ENCODE data around the gene GK2. TPM values are rescaled to one million over a fixed set of nuclear protein-coding genes. Genes with fewer than 3 reads are reported as not detected.

GK2 gene
- total RNA-seq, 1 experiment from 2014 or later: not detected

GRCh38 chr4:79429113-79429903, 21.3 kb upstream of the GK2 start:
- H3K4me2 ChIP-seq (ENCODE audit: low read depth, low read length, poor library complexity, severe bottlenecking): no peak overlapping the region
- no peaks in the 10 kb centered on the region for H3K4me1 ChIP-seq (ENCODE audit: low read length)
- no peak overlapping the region for H3K4me3 ChIP-seq (ENCODE audit: low read length)
- no peaks in the 10 kb centered on the region for H3K9me2 ChIP-seq (replicated peaks; ENCODE audit: insufficient read depth, low read length)
- H4K20me1 ChIP-seq (ENCODE audit: insufficient read depth, low read depth, low read length): no peaks in the 10 kb centered on the region
- H3K36me3 ChIP-seq (ENCODE audit: insufficient read depth, low read length): no peaks in the 10 kb centered on the region
- no peaks in the 10 kb centered on the region for H3K79me2 ChIP-seq (ENCODE audit: low read length)
- no peaks in the 10 kb centered on the region for H3K27me3 ChIP-seq (ENCODE audit: low read length)
- no peak overlapping the region for H3K9ac ChIP-seq (ENCODE audit: low read length)
- no peaks in the 10 kb centered on the region for H3K9me3 ChIP-seq (ENCODE audit: low read length)
- no peak overlapping the region for H3K27ac ChIP-seq (ENCODE audit: low read length)
- no peak for DNase-seq
- H2AFZ ChIP-seq (ENCODE audit: low read length): no peak overlapping the region

GRCh38 chr4:79426989-79427388, 19.0 kb upstream of the GK2 start:
- no peak overlapping the region for H3K9ac ChIP-seq (ENCODE audit: low read length)
- no peaks in the 10 kb centered on the region for H4K20me1 ChIP-seq (ENCODE audit: insufficient read depth, low read depth, low read length)
- no peaks in the 10 kb centered on the region for H3K9me3 ChIP-seq (ENCODE audit: low read length)
- no peaks in the 10 kb centered on the region for H3K36me3 ChIP-seq (ENCODE audit: insufficient read depth, low read length)
- no peak overlapping the region for H3K27ac ChIP-seq (ENCODE audit: low read length)
- no peak for DNase-seq
- no peak overlapping the region for H3K4me3 ChIP-seq (ENCODE audit: low read length)
- no peaks in the 10 kb centered on the region for H3K27me3 ChIP-seq (ENCODE audit: low read length)
- no peak overlapping the region for H3K4me2 ChIP-seq (ENCODE audit: low read depth, low read length, poor library complexity, severe bottlenecking)
- H3K4me1 ChIP-seq (ENCODE audit: low read length): no peaks in the 10 kb centered on the region
- no peak overlapping the region for H2AFZ ChIP-seq (ENCODE audit: low read length)
- H3K79me2 ChIP-seq (ENCODE audit: low read length): no peaks in the 10 kb centered on the region
- H3K9me2 ChIP-seq (replicated peaks; ENCODE audit: insufficient read depth, low read length): no peaks in the 10 kb centered on the region

- Histone ChIP-seq H3K27ac (ENCODE audit: low read length) (no peak overlapping the region), H3K79me2 (ENCODE audit: low read length) (no peaks in the 10 kb centered on the region), H3K9ac (ENCODE audit: low read length) (no peak overlapping the region), H3K9me2 (replicated peaks; ENCODE audit: insufficient read depth, low read length) (no peaks in the 10 kb centered on the region), H3K9me3 (ENCODE audit: low read length) (no peaks in the 10 kb centered on the region), H3K4me3 (ENCODE audit: low read length) (no peak overlapping the region), H4K20me1 (ENCODE audit: insufficient read depth, low read depth, low read length) (no peaks in the 10 kb centered on the region), H3K36me3 (ENCODE audit: insufficient read depth, low read length) (no peaks in the 10 kb centered on the region), H3K4me1 (ENCODE audit: low read length) (no peaks in the 10 kb centered on the region), H3K27me3 (ENCODE audit: low read length) (no peaks in the 10 kb centered on the region), H2AFZ (ENCODE audit: low read length) (no peak overlapping the region), H3K4me2 (ENCODE audit: low read depth, low read length, poor library complexity, severe bottlenecking) (no peak overlapping the region)
- DNase-seq: no peak
These were observed 17.6 kb upstream of the GK2 start for GRCh38 chr4:79425586-79425985.

GRCh38 chr4:79421483-79421882, 13.5 kb upstream of the GK2 start:
- H3K27me3 ChIP-seq (ENCODE audit: low read length): no peaks in the 10 kb centered on the region
- H3K79me2 ChIP-seq (ENCODE audit: low read length): no peaks in the 10 kb centered on the region
- no peak overlapping the region for H3K27ac ChIP-seq (ENCODE audit: low read length)
- H3K9me3 ChIP-seq (ENCODE audit: low read length): no peaks in the 10 kb centered on the region
- no peaks in the 10 kb centered on the region for H3K36me3 ChIP-seq (ENCODE audit: insufficient read depth, low read length)
- DNase-seq: no peak
- no peaks in the 10 kb centered on the region for H4K20me1 ChIP-seq (ENCODE audit: insufficient read depth, low read depth, low read length)
- H3K4me2 ChIP-seq (ENCODE audit: low read depth, low read length, poor library complexity, severe bottlenecking): no peak overlapping the region
- no peak overlapping the region for H3K4me3 ChIP-seq (ENCODE audit: low read length)
- H2AFZ ChIP-seq (ENCODE audit: low read length): no peak overlapping the region
- no peaks in the 10 kb centered on the region for H3K4me1 ChIP-seq (ENCODE audit: low read length)
- H3K9ac ChIP-seq (ENCODE audit: low read length): no peak overlapping the region
- H3K9me2 ChIP-seq (replicated peaks; ENCODE audit: insufficient read depth, low read length): no peaks in the 10 kb centered on the region

- no peaks in the 10 kb centered on the region for H3K9me2 ChIP-seq (replicated peaks; ENCODE audit: insufficient read depth, low read length)
- no peaks in the 10 kb centered on the region for H3K36me3 ChIP-seq (ENCODE audit: insufficient read depth, low read length)
- H2AFZ ChIP-seq (ENCODE audit: low read length): no peak overlapping the region
- H3K4me1 ChIP-seq (ENCODE audit: low read length): no peaks in the 10 kb centered on the region
- no peak overlapping the region for H3K4me2 ChIP-seq (ENCODE audit: low read depth, low read length, poor library complexity, severe bottlenecking)
- no peaks in the 10 kb centered on the region for H3K27me3 ChIP-seq (ENCODE audit: low read length)
- H3K9ac ChIP-seq (ENCODE audit: low read length): no peak overlapping the region
- H3K79me2 ChIP-seq (ENCODE audit: low read length): no peaks in the 10 kb centered on the region
- H3K4me3 ChIP-seq (ENCODE audit: low read length): no peak overlapping the region
- no peaks in the 10 kb centered on the region for H3K9me3 ChIP-seq (ENCODE audit: low read length)
- H3K27ac ChIP-seq (ENCODE audit: low read length): no peak overlapping the region
- no peak for DNase-seq
- no peaks in the 10 kb centered on the region for H4K20me1 ChIP-seq (ENCODE audit: insufficient read depth, low read depth, low read length)
These were observed 5.9 kb upstream of the GK2 start for GRCh38 chr4:79413886-79414285.

GRCh38 chr4:79413032-79413885, 5.2 kb upstream of the GK2 start:
- no peak for DNase-seq
- H3K4me3 ChIP-seq (ENCODE audit: low read length): no peak overlapping the region
- no peak overlapping the region for H3K4me2 ChIP-seq (ENCODE audit: low read depth, low read length, poor library complexity, severe bottlenecking)
- no peaks in the 10 kb centered on the region for H3K36me3 ChIP-seq (ENCODE audit: insufficient read depth, low read length)
- H3K9ac ChIP-seq (ENCODE audit: low read length): no peak overlapping the region
- H3K9me2 ChIP-seq (replicated peaks; ENCODE audit: insufficient read depth, low read length): no peaks in the 10 kb centered on the region
- H3K27ac ChIP-seq (ENCODE audit: low read length): no peak overlapping the region
- H2AFZ ChIP-seq (ENCODE audit: low read length): no peak overlapping the region
- H3K79me2 ChIP-seq (ENCODE audit: low read length): no peaks in the 10 kb centered on the region
- H3K9me3 ChIP-seq (ENCODE audit: low read length): no peaks in the 10 kb centered on the region
- no peaks in the 10 kb centered on the region for H4K20me1 ChIP-seq (ENCODE audit: insufficient read depth, low read depth, low read length)
- H3K4me1 ChIP-seq (ENCODE audit: low read length): no peaks in the 10 kb centered on the region
- no peaks in the 10 kb centered on the region for H3K27me3 ChIP-seq (ENCODE audit: low read length)

GRCh38 chr4:79404666-79405065, 3.4 kb downstream of the GK2 start:
- no peak overlapping the region for H3K4me2 ChIP-seq (ENCODE audit: low read depth, low read length, poor library complexity, severe bottlenecking)
- no peak for DNase-seq
- no peak overlapping the region for H2AFZ ChIP-seq (ENCODE audit: low read length)
- no peaks in the 10 kb centered on the region for H4K20me1 ChIP-seq (ENCODE audit: insufficient read depth, low read depth, low read length)
- H3K4me3 ChIP-seq (ENCODE audit: low read length): no peak overlapping the region
- H3K36me3 ChIP-seq (ENCODE audit: insufficient read depth, low read length): no peaks in the 10 kb centered on the region
- no peak overlapping the region for H3K27ac ChIP-seq (ENCODE audit: low read length)
- no peaks in the 10 kb centered on the region for H3K9me3 ChIP-seq (ENCODE audit: low read length)
- H3K27me3 ChIP-seq (ENCODE audit: low read length): no peaks in the 10 kb centered on the region
- no peak overlapping the region for H3K9ac ChIP-seq (ENCODE audit: low read length)
- no peaks in the 10 kb centered on the region for H3K9me2 ChIP-seq (replicated peaks; ENCODE audit: insufficient read depth, low read length)
- no peaks in the 10 kb centered on the region for H3K79me2 ChIP-seq (ENCODE audit: low read length)
- no peaks in the 10 kb centered on the region for H3K4me1 ChIP-seq (ENCODE audit: low read length)

GRCh38 chr4:79403356-79403755, 4.7 kb downstream of the GK2 start:
- no peak overlapping the region for H3K9ac ChIP-seq (ENCODE audit: low read length)
- H4K20me1 ChIP-seq (ENCODE audit: insufficient read depth, low read depth, low read length): no peaks in the 10 kb centered on the region
- no peaks in the 10 kb centered on the region for H3K27me3 ChIP-seq (ENCODE audit: low read length)
- no peaks in the 10 kb centered on the region for H3K36me3 ChIP-seq (ENCODE audit: insufficient read depth, low read length)
- H3K4me1 ChIP-seq (ENCODE audit: low read length): no peaks in the 10 kb centered on the region
- H3K9me3 ChIP-seq (ENCODE audit: low read length): no peaks in the 10 kb centered on the region
- no peak overlapping the region for H3K4me2 ChIP-seq (ENCODE audit: low read depth, low read length, poor library complexity, severe bottlenecking)
- H2AFZ ChIP-seq (ENCODE audit: low read length): no peak overlapping the region
- H3K9me2 ChIP-seq (replicated peaks; ENCODE audit: insufficient read depth, low read length): no peaks in the 10 kb centered on the region
- DNase-seq: no peak
- no peak overlapping the region for H3K4me3 ChIP-seq (ENCODE audit: low read length)
- H3K27ac ChIP-seq (ENCODE audit: low read length): no peak overlapping the region
- no peaks in the 10 kb centered on the region for H3K79me2 ChIP-seq (ENCODE audit: low read length)

All from Karpas-422 (cell line).